GM21825 (cell line): ENCODE data around the gene TTC34.

Experiments used
- ATAC-seq: cut with Tn5 transposase; IDR thresholded peaks from one replicate; pipeline ENCODE4 v1.9.1; 2021; ENCODE audit warnings: mild to moderate bottlenecking, moderate library complexity; ENCODE audit not compliant: unreplicated experiment

The TTC34 gene

DNA sequence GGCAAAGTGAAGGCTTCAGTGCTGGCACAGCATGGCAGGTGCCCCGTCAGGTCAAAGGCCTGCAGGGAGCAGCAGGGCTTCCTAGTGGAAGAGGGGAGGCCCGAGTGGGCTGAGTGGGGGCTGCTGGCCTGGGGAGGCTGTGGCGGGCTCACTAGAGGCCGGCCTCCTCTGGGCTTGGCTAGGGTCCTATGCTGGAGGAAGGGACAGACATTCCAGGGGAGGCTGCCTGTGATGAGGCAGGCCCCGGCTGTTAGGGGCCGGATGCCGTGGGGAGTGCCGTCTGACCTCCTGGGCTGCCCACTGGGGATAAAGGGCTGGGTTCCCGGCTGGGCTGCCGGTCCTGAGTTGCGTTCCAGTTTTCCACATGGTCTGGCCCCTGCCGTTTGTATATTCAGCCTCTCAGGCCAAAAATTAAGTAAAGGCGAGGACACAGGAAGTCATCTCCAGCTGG is 193.8 kb downstream of the TTC34 start:
- ATAC-seq: no peak

DNA sequence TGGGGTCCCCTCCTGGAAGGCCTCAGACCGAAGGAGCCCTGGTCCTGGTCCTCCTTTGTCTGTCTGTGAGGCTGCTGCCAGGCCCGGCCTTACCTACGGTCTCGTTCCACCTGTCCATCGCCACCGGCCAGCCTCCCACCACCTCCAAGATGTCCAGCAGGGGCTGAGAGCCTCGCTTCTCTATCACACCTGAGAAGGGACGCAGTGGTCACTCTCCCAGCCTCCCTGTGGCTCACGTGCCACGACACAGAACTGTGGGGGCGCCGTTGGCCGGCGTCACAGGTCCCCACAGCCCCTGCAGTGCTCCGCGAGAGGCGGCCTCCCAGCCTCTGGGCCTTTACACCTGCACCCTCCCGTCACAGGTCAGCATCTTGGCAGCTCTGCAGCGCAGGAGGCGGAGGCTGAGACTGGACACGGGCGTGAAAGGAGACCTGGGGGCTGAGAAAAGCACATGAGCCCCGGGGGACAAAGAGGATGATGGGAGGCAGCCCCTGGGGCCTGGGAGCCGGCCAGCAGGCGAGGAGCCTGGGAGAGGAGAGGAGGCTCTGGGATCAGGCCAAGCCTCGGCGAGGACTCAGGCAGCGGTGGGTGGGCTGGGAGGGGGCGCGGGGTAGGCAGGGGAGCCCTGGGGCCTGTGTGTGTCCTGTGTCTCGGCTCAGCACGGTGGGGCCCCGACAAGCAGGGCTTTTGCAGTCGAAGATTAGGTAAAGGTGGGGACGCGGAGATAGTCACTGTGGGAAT is 194.4 kb downstream of the TTC34 start:
- no peak for ATAC-seq

DNA sequence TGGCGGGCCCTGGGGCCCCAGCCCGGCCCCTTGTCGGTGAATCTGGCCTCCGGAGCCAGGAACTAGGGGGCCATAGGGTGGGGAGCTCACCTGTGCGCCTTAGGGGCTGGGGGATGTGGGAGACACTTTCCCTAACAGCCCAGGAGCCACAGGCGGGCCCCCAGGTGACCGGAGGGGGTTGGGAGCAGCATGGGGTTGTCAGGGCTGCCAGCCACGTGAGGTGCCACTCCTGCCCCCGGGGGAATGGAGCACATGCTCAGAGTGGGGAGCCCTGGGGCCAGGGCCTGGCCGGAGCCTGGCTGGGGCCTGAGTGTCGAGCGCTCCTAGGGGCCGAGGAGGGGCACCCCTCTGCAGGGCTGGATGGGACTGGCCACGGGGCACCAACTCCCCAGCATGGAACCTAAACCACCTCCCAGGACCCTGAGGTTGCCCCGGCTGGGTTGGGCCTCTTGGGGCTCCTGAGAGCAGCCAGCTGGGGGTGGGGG is 195.1 kb downstream of the TTC34 start:
- no peak for ATAC-seq

DNA sequence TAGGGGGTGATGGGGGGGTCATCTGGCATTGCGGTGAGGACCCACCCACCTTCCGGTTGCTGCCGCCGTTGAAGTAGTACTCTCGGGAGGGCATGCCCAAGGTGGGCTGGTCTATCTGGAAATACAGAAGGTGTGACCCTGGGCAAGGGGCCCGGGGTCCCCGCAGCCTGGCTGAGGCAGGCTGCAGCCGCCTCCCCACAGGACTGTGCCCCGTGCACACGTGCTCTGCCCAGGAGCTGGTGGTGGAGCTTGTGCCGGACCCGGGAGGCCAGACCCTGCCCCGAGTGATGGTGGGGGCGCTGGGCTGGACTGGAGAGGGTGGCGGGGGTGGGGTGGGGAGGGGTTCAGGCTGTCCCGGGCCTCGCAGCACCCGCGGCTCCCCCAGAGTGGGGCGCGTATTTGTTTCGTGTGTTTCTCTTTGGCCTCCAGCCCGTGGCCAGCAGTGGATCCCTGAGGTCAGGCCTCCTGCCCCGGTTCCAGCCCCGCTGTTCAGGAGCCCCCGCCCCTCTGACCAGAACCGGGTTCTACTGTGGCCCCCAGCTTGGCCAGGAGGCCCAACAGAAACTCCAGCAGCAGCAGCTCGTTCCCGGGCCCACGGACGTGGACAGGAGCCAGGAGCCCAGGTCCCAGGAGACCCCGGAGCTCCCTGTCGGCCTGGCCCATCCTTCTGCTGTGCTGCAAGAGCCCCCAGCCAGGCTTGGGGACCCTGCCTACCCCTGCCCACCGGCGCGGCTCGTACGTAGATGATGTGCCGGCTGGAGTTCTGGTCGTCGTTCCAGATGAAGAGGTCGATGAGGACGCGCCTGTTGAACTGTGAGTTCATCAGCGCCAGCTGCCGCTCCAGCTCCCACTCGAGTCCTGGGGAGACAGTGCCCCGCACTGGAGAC is 195.7 kb downstream of the TTC34 start:
- ATAC-seq: no peak

DNA sequence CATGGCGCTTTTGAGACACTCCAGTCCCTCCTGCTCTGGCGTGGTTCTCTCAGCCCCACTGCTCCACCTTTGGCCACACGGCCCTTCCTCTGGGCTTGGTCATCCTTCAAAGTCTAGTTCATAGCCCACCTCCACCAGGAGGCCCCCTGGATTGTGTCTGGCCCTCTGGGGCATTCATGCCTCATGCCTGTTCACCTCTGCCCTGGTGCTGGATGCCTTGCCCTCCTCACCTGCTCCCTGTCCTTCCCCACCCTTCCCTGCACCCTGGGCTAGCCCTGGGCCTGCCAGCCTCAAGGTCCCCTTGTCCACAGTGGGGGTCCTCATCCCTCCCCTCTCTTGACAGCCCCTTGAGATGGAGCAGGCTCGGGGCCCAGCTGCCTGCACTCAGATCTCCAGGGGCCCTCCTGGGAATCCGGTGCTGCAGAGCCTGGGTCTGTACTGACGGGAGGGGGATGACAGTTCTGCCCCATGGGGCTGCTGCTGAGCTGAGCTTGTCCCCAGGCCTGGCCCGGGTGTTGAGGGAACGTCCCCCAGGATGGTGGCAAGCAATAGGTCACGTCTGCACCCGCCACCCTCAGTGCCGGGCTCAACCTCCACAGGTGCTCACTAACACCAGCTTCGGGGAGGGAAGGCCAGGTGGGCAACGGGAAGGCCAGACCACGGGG is 196.5 kb downstream of the TTC34 start:
- ATAC-seq: no peak

DNA sequence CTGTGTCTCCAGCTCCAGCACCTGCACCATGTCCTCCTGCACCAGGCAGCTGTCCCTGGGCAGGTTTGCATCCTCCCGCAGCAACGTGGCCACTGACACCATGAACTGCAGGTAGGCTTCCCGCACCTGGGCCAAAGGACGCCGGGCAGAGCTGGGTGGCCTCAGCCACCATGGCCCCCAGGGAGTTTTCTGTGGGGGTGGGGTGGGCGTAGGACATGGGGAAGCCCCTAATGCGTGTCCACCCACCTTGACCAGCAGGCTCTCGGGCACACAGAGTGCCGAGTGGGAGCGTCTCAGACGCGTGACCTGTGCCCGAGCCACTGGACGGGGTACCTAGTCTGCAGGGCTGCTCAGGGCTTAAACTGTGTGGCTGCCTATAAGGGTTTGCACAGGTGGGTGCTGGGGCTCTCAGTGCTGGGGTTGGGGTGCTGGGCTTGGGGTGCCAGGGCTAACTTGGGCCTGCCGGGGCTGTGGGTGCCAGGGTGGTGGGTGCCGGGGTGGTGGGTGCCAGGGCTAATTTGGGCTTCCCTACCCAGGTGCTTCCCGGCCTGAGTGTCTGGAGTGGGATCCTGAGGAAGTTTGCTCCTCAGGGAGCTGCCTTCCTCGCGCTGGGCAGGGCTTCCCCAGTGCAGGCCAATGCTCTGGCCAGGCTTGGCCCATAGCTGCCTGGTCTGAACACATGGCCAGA is 197.2 kb downstream of the TTC34 start:
- no peak for ATAC-seq

DNA sequence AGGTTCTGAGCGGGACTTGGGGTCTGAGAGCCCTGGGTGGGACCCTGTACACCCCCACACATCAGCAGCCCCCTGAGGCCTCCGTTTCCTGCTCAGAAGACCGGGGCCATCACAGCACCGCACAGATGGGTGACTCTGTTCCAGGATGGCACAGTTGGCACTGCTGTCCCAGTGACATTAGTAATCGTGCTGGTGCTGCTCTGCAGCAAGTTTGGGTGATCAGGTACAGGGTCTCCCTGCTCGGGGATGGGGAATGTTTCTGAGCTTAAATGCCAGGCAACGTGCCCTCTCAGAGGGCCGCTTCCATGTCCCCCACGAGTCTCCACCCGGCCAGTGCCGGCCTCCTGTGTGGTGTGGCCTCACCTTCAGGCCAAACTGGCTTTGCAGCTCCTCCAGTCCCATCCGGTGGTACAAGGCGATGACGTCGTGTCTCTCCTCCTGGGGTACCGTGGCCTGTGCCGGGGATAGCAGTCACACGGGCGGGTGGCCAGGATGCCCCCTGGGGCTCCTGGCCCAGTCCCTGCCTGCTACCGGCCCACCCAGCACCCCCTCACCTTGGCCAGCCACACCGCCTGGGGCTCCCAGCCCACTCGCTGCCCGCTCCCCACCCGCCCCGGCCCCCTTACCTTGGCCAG is 197.9 kb downstream of the TTC34 start:
- no peak for ATAC-seq

DNA sequence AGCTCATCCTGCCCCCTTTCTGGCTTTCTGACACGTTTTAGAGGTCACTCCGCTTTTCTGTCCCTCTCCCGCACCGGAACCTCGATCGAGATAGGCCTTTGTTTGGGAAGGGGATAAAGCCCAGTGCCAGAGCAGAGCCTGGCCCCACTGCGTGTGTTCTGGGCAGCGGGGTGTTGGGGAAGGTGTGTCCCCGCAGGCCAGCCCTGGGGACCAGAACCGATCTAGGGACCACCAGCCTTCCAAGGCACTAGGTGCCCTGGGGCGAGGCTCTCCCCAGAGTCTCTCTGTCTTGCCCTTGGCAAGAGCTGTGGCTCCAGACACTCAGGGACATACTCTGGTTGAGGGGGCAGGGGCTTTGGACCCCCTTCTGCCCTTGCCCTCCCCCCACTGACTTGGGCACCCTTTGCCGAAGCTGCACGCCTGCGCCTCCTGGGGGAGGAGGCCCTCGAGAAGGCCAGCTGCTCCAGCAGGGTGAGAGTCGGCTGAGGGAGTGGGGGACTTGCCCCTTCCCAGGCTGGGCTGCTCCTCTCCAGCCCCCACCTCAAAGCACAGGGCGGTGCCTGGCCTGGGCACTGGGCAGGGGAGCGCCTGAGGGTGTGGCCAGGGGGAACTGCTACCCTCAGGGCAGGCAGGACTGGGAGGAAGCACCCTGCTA is 198.5 kb downstream of the TTC34 start:
- no peak for ATAC-seq

DNA sequence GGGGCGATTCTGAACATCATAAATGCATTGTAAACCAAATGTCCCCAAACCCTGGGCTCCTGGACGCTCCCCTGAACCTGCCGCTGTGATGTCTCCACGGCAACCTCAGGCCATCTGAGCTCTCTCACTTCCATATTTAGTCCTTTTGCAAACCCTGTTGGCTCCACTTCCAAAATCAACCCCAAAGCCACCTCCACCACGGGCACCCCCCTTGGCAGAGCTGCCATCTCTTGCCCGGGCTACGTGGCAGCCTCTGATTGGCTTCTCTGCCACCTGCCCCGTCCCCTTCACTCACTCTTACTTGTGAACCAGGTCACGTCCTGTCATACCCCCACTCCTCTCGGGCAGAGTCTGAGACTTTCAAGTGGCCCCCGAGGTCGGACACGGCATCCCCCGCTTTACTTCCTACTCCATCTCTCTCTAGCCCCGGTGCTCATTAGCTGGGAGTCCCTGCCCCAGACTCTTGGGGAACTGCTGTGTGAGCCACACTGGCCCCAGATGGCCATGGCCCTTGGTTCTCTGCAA is 199.1 kb downstream of the TTC34 start:
- ATAC-seq: no peak

DNA sequence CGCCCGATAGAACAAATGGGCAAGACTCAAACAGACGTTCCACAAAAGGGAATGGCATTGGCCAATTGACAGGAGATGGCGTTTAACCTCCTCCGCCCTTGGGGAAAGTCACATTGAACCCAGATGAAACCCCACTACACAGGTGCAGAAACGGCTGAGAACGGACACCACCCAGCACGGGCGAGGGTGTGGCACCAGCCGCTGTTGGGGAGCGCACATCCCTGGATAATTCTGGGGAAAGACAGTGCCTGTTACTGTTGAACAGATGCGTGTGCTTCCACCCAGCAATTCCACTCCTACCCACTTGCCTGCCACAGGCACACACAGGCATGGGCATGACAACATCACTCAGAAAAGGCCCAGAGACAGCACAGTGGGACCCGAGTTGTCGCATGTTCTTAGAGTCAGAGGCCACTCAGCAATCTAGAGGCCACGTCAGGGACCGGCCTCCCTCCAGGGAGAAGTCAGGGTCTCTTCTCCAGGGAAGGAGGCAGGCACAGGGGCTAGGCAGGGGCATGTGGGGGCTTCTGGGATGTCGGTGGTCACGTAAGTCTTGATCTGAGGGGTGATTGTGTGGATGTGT is 199.7 kb downstream of the TTC34 start:
- no peak for ATAC-seq

DNA sequence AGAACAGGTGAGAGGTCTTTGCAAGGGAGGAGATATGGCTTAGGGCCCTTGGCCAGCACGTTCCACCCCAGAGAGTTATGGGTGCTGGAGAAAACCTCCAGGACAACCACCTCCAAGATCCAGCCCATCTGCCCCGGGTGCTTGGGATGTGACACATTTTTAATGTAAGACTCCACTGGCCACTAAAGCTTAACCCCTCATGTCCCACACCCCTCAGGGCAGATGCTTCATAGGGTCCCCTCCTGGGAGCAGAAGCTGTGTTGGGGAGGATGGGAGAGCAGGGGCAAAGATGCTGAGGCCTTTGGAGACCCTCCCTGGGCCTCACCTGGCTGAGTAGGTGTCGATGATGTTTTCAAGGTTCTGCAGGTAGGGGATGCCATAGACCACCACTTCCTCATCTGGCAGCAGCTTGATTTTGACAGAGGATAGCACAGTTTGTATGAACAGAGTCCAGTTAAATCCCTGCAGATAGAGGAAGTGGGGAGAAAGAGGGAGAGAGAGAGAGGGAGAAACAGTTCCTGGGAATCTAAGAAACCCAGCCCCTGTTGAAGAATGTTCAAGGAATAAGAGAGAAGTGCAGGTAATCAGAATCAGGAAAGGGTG is 203.1 kb downstream of the TTC34 start:
- no peak for ATAC-seq

DNA sequence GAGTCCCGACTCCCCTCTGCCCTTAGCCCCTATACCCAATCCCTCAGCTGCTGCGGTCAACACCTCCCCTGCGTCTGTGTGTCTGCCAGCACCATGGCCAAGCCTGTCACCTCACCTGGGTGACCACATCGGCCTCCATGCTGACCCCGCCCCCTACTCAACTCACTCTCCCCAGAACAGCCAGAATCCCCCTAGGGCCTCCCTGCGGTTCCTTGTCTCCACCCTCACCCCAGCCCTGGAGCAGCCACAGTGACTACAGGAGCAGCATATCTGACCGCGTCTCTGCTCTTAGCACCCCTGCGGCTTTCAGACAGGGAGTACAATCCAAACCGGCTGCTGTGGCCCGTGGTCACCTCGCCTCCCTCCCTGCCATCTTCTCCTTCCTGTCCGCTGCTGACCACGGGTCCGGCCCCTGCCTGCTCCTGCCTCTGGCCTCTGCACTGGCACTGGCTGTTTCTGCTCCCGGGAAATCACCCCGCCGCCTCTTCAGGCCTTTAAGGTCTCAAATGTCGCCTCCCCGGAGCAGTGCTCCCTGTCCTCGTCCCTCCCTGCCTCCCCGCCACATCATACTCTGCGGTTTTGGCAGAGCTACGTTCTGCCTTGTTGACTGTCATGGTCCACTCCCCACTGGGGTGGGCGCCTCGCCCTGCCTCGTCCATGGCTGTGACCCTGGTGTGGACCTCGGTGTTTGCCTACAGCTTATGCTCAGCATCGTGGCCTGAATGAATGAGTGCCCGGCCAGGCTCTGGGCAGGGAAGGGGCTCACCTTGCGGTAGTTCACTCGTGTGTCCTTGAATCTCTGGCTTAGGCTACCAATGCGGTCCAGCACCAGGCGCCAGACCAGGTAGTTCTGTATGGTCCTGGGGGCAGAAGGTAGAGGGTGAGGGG is 203.8 kb downstream of the TTC34 start:
- ATAC-seq: no peak

DNA sequence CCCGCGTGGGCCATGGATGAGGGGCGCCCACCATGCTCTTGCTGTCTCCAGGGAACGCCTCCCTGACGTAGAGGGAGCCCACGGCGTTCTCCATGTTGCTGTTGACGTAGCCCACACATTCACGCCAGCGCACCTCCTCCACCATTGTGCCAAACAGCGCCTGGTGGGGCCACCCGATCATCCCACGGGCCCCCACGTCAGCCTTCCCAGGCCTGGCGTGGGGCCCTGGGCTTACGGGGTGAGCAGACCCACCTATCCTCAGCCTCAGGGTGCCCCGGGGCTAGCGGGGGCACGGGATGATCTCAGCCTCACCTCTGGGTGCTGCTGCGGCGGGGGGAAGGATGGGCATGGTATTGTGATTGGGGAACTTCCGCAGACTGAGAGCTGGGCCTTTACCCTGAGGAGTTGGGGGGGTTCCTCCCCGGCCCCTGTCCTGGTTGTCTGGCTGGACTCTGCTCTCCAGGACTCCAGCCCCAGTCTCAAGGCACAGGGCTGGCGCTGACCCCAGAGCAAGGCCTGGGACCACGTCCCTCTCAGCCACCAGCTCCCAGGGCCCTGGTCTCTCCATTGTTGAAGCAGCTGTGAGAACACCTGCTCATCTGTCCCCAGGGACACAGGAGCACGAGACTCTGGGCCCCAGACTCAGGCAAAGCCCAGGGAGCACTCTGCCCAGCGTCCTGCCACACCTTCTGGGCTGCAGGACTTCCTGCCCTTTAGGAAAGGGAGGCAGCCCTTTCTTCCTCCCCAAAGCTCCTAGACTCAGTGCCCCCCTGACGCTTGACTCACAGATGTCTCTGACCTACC is 204.8 kb downstream of the TTC34 start:
- ATAC-seq: no peak

DNA sequence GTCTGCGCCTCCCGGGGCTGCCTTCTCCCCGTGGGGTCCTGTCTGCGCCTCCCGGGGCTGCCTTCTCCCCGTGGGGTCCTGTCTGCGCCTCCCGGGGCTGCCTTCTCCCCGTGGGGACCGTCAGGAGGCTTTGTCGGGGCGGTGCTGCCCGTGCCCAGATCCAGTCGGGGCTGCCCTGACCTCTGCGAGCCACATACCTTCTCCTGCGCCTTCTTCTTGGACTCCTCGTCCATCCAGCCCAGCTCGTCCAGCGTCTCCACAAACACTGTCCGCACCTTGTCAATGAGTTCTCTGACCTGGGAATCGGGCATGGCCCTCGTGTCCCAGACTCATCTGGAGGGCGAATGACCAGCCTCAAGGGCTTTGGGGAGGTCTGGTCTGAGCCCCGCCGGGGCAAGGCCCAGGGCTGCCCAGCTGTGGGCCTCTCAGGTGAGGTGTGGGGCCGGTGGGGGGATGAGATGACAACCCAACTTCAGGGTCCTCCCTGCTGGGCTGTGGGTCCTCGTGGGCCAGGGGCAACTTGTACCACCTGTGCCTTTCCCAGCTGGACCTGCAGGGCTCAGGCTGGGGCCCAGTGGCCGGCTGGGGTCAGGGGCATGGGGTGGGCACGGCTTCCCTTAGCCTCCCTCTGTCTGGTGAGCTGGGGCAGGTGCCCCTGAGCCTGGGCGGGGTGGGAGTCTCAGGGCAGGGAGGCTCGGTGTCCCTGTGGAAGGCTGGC is 205.5 kb downstream of the TTC34 start:
- no peak for ATAC-seq

DNA sequence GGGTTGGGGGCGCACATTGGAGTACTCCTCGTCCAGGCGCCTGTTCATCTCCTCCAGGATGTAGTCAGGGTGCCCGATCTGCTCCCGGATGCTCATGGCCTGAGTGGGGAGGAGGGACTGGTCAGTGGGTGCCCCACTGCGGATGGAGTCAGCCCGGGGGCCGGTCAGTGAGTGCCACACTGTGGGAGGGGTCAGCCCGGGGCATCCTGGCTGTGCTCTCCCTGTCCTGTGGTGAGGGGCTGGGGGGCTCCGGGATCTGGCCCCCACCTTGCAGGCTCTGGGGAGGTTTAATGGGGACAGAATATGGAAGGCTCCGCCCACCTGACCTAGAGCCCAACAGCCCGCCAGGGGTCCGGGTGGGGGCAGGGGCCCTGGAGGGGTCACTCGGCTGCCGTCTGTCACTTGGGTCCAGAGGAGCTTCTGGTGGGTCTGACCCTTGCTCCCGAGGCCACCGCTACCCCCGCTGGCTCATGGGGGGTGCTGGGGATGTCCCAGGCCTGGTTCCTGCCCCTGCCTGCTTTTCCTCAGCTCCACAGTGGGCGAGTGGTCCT is 206.2 kb downstream of the TTC34 start:
- ATAC-seq: no peak

DNA sequence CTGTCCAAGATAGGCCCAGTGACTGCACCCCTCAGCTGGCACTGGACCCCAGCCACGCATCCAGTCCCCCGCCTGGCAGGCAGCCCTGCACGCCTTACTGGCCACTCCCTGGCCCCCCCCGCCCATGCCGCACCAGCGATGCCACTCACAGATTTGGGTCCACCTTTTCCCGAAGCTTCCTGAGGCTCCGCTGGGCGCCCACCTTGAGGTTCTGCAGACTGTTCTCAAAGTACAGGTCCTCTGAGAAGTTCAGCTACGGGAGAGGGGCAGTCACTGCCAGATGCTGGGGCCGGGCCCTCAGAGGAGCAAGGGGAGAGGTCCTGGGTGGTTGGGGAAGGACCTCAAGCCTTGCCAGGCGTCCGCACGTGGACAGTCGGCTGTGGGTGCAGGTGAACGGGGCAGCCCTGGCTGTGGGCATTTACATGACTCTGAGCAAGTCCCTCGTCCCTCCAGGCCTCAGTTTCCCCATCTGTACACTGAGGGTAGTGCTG is 206.8 kb downstream of the TTC34 start:
- ATAC-seq: no peak
